ENCODE data around the gene TBC1D22B. TPM values are rescaled to one million over a fixed set of nuclear protein-coding genes. Genes with fewer than 3 reads are reported as not detected.

TBC1D22B gene
- total and polyA plus RNA-seq, 2 experiments from 2014 or later, result 9.1 to 19.9 TPM

DNA sequence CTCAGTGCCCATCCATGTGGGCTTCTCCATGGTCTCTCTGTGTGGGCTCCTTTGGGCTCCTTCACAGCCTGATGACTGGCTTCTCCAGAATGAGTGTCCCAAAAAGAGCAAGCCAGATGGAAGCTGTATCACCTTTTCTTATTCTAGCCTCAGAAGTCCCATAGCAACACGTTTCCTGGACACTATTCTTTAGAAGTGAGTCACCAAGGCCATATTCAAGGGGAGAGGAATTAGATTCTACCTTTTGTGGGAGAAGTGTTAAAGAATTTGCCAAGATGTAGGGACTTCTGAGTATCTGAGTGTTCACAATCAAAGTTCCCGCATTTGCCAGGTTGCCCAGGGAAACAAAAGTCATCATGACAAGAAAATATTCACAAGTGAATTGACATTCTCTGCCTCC lies 20.7 kb upstream of the TBC1D22B start (continued):
- TF ChIP-seq, protein P1, sequence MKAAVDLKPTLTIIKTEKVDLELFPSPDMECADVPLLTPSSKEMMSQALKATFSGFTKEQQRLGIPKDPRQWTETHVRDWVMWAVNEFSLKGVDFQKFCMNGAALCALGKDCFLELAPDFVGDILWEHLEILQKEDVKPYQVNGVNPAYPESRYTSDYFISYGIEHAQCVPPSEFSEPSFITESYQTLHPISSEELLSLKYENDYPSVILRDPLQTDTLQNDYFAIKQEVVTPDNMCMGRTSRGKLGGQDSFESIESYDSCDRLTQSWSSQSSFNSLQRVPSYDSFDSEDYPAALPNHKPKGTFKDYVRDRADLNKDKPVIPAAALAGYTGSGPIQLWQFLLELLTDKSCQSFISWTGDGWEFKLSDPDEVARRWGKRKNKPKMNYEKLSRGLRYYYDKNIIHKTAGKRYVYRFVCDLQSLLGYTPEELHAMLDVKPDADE (IDR thresholded peaks at IDR 0.05), result no peak
- TF ChIP-seq POLR2AphosphoS5 (IDR thresholded peaks at IDR 0.05; ENCODE audit: low read depth) (no peak), ZNF331 (CRISPR knock-in tag; IDR thresholded peaks at IDR 0.05; ENCODE audit: low read depth) (no peak)

DNA sequence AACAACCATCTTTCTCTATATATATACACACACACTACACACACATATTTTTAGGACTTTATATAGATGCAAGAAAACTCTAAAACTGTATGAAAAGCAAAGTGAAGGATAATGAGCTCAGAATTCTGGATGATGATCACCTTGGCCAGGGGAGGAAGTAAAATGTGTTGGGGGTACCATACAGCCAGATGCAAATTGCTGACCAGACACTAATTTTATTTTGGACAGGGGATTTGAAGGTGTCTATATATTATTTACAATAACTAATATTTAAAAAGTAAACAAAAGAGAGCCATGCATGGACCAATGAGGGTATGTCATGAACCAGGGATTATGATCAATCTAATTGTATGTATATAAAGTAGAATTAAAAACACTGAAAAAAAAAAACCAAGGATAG lies 19.8 kb upstream of the TBC1D22B start:
- Histone ChIP-seq H4K20me1 (replicated peaks; ENCODE audit: insufficient read depth) (no peaks in the 10 kb centered on the region), H3K4me1 (ENCODE audit: insufficient read depth) (no peaks in the 10 kb centered on the region), H3K27me3 (ENCODE audit: insufficient read depth) (no peaks in the 10 kb centered on the region), H3K9me2 (ENCODE audit: insufficient read depth) (no peaks in the 10 kb centered on the region; the same call in 1 of the 2 replicates), H3F3A (replicated peaks; ENCODE audit: low read depth) (peaks cover 4% of the 10 kb centered on the region; the same call in 1 of the 2 replicates), H3K79me2 (replicated peaks; ENCODE audit: insufficient read depth) (no peaks in the 10 kb centered on the region), H3K4me3 (no peak overlapping the region), H3K36me3 (ENCODE audit: insufficient read depth) (no peaks in the 10 kb centered on the region), H3K27ac (ENCODE audit: low read depth) (no peak overlapping the region), H2AFZ (no peak overlapping the region), H3K4me2 (no peak overlapping the region)
- no peak overlapping the region for H3K4me3 Mint-ChIP-seq
- no peaks in the 10 kb centered on the region for H3K36me3 Mint-ChIP-seq (ENCODE audit: low read depth)
- no peak overlapping the region for H3K27ac Mint-ChIP-seq
- peaks cover 3% of the 10 kb centered on the region; the same call in 1 of the 3 replicates for H3K4me1 Mint-ChIP-seq
- no peak for DNase-seq (ENCODE audit: low spot score)
- no peaks in the 10 kb centered on the region for H3K9me3 Mint-ChIP-seq
- no peak for ATAC-seq
- peaks cover 4% of the 10 kb centered on the region for H3K27me3 Mint-ChIP-seq (ENCODE audit: insufficient read depth, low read depth, poor library complexity)
- TF ChIP-seq, protein P2, sequence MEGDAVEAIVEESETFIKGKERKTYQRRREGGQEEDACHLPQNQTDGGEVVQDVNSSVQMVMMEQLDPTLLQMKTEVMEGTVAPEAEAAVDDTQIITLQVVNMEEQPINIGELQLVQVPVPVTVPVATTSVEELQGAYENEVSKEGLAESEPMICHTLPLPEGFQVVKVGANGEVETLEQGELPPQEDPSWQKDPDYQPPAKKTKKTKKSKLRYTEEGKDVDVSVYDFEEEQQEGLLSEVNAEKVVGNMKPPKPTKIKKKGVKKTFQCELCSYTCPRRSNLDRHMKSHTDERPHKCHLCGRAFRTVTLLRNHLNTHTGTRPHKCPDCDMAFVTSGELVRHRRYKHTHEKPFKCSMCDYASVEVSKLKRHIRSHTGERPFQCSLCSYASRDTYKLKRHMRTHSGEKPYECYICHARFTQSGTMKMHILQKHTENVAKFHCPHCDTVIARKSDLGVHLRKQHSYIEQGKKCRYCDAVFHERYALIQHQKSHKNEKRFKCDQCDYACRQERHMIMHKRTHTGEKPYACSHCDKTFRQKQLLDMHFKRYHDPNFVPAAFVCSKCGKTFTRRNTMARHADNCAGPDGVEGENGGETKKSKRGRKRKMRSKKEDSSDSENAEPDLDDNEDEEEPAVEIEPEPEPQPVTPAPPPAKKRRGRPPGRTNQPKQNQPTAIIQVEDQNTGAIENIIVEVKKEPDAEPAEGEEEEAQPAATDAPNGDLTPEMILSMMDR (conservative IDR thresholded peaks at IDR 0.05; ENCODE audit: low read depth in 2 of 2), result no peak
- TF ChIP-seq ZNF114 (CRISPR knock-in tag; IDR thresholded peaks at IDR 0.05), result no peak
- TF ChIP-seq EZH2 (IDR thresholded peaks at IDR 0.05; ENCODE audit: low read depth, unreplicated experiment), result no peak
- TF ChIP-seq ZNF331 (CRISPR knock-in tag; IDR thresholded peaks at IDR 0.05; ENCODE audit: low read depth), result no peak
- TF ChIP-seq STAT1 (IDR thresholded peaks at IDR 0.05; ENCODE audit: unreplicated experiment), result no peak
- no peak for TF ChIP-seq POLR2AphosphoS5 (IDR thresholded peaks at IDR 0.05; ENCODE audit: low read depth)
- TF ChIP-seq EZH2phosphoT487 (IDR thresholded peaks at IDR 0.05; ENCODE audit: unreplicated experiment), result no peak
- TF ChIP-seq CREB1 (CRISPR knock-in tag; IDR thresholded peaks at IDR 0.05; ENCODE audit: low read depth), result no peak
- TF ChIP-seq, protein P3, sequence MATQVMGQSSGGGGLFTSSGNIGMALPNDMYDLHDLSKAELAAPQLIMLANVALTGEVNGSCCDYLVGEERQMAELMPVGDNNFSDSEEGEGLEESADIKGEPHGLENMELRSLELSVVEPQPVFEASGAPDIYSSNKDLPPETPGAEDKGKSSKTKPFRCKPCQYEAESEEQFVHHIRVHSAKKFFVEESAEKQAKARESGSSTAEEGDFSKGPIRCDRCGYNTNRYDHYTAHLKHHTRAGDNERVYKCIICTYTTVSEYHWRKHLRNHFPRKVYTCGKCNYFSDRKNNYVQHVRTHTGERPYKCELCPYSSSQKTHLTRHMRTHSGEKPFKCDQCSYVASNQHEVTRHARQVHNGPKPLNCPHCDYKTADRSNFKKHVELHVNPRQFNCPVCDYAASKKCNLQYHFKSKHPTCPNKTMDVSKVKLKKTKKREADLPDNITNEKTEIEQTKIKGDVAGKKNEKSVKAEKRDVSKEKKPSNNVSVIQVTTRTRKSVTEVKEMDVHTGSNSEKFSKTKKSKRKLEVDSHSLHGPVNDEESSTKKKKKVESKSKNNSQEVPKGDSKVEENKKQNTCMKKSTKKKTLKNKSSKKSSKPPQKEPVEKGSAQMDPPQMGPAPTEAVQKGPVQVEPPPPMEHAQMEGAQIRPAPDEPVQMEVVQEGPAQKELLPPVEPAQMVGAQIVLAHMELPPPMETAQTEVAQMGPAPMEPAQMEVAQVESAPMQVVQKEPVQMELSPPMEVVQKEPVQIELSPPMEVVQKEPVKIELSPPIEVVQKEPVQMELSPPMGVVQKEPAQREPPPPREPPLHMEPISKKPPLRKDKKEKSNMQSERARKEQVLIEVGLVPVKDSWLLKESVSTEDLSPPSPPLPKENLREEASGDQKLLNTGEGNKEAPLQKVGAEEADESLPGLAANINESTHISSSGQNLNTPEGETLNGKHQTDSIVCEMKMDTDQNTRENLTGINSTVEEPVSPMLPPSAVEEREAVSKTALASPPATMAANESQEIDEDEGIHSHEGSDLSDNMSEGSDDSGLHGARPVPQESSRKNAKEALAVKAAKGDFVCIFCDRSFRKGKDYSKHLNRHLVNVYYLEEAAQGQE (IDR thresholded peaks at IDR 0.05; ENCODE audit: unreplicated experiment), result no peak
- TF ChIP-seq, protein P4, sequence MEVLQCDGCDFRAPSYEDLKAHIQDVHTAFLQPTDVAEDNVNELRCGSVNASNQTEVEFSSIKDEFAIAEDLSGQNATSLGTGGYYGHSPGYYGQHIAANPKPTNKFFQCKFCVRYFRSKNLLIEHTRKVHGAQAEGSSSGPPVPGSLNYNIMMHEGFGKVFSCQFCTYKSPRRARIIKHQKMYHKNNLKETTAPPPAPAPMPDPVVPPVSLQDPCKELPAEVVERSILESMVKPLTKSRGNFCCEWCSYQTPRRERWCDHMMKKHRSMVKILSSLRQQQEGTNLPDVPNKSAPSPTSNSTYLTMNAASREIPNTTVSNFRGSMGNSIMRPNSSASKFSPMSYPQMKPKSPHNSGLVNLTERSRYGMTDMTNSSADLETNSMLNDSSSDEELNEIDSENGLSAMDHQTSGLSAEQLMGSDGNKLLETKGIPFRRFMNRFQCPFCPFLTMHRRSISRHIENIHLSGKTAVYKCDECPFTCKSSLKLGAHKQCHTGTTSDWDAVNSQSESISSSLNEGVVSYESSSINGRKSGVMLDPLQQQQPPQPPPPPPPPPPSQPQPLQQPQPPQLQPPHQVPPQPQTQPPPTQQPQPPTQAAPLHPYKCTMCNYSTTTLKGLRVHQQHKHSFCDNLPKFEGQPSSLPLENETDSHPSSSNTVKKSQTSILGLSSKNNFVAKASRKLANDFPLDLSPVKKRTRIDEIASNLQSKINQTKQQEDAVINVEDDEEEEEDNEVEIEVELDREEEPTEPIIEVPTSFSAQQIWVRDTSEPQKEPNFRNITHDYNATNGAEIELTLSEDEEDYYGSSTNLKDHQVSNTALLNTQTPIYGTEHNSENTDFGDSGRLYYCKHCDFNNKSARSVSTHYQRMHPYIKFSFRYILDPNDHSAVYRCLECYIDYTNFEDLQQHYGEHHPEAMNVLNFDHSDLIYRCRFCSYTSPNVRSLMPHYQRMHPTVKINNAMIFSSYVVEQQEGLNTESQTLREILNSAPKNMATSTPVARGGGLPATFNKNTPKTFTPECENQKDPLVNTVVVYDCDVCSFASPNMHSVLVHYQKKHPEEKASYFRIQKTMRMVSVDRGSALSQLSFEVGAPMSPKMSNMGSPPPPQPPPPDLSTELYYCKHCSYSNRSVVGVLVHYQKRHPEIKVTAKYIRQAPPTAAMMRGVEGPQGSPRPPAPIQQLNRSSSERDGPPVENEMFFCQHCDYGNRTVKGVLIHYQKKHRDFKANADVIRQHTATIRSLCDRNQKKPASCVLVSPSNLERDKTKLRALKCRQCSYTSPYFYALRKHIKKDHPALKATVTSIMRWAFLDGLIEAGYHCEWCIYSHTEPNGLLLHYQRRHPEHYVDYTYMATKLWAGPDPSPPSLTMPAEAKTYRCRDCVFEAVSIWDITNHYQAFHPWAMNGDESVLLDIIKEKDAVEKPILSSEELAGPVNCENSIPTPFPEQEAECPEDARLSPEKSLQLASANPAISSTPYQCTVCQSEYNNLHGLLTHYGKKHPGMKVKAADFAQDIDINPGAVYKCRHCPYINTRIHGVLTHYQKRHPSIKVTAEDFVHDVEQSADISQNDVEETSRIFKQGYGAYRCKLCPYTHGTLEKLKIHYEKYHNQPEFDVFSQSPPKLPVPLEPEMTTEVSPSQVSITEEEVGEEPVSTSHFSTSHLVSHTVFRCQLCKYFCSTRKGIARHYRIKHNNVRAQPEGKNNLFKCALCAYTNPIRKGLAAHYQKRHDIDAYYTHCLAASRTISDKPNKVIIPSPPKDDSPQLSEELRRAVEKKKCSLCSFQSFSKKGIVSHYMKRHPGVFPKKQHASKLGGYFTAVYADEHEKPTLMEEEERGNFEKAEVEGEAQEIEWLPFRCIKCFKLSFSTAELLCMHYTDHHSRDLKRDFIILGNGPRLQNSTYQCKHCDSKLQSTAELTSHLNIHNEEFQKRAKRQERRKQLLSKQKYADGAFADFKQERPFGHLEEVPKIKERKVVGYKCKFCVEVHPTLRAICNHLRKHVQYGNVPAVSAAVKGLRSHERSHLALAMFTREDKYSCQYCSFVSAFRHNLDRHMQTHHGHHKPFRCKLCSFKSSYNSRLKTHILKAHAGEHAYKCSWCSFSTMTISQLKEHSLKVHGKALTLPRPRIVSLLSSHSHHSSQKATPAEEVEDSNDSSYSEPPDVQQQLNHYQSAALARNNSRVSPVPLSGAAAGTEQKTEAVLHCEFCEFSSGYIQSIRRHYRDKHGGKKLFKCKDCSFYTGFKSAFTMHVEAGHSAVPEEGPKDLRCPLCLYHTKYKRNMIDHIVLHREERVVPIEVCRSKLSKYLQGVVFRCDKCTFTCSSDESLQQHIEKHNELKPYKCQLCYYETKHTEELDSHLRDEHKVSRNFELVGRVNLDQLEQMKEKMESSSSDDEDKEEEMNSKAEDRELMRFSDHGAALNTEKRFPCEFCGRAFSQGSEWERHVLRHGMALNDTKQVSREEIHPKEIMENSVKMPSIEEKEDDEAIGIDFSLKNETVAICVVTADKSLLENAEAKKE (CRISPR knock-in tag; IDR thresholded peaks at IDR 0.05), result no peak
- TF ChIP-seq, protein P1 (IDR thresholded peaks at IDR 0.05), result no peak
